ENCODE measurements around the gene CAT. TPM values are rescaled to one million over a fixed set of nuclear protein-coding genes. Genes with fewer than 3 reads are reported as not detected.

CAT gene
- total and polyA plus RNA-seq, 4 donors = 91.8 to 319 (median 106) TPM

DNA sequence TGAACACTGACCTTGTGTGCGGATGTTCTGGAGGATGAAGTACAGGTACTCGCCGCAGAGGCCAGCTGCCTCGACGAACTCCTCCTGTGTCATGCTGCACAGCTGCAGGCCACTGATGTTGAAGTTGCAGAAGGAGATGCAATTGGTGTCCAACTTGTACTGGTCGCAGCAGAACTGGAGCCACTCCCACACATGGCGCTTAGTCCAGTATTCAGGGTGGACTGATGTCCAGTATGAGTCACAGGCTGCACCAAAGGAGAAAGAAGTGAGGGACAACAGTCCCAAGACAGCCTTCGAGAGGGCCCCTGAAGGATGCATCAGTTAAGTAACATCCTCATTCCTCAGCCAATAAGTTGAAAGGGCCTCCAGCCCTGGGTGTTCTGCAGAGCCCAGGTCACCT lies 54.7 kb downstream of the CAT start:
- Histone ChIP-seq H3K4me3 (no peak overlapping the region), H3K9me3 (ENCODE audit: control insufficient read depth in 4 of 4, insufficient read depth in 3 of 4, low read length in 3 of 4) (no peaks in the 10 kb centered on the region), H3K36me3 (ENCODE audit: control insufficient read depth in 4 of 4, insufficient read depth in 4 of 4, low read length in 4 of 4) (no peaks in the 10 kb centered on the region), H3K27ac (ENCODE audit: low read depth in 1 of 2, low read length in 1 of 2) (no peak overlapping the region), H3K4me1 (ENCODE audit: control insufficient read depth in 5 of 5, insufficient read depth in 5 of 5, low read length in 5 of 5) (peaks cover 0 to 30% (median 0%) of the 10 kb centered on the region in 5 donors), H3K27me3 (ENCODE audit: control insufficient read depth in 3 of 3, insufficient read depth in 3 of 3, low read length in 2 of 3) (no peaks in the 10 kb centered on the region), H3K9ac (ENCODE audit: insufficient read depth in 1 of 2, low read length in 2 of 2) (no peak overlapping the region)
- TF ChIP-seq, protein P1, sequence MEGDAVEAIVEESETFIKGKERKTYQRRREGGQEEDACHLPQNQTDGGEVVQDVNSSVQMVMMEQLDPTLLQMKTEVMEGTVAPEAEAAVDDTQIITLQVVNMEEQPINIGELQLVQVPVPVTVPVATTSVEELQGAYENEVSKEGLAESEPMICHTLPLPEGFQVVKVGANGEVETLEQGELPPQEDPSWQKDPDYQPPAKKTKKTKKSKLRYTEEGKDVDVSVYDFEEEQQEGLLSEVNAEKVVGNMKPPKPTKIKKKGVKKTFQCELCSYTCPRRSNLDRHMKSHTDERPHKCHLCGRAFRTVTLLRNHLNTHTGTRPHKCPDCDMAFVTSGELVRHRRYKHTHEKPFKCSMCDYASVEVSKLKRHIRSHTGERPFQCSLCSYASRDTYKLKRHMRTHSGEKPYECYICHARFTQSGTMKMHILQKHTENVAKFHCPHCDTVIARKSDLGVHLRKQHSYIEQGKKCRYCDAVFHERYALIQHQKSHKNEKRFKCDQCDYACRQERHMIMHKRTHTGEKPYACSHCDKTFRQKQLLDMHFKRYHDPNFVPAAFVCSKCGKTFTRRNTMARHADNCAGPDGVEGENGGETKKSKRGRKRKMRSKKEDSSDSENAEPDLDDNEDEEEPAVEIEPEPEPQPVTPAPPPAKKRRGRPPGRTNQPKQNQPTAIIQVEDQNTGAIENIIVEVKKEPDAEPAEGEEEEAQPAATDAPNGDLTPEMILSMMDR (IDR thresholded peaks at IDR 0.05; ENCODE audit: control extremely low read depth, extremely low read depth) = no peak
- 80 to 81% methylated on average over 8 of the region's 8 CpGs for WGBS, 2 donors
- DNase-seq (no peak), ATAC-seq (ENCODE audit: insufficient read depth, low FRiP score) (no peak)

DNA sequence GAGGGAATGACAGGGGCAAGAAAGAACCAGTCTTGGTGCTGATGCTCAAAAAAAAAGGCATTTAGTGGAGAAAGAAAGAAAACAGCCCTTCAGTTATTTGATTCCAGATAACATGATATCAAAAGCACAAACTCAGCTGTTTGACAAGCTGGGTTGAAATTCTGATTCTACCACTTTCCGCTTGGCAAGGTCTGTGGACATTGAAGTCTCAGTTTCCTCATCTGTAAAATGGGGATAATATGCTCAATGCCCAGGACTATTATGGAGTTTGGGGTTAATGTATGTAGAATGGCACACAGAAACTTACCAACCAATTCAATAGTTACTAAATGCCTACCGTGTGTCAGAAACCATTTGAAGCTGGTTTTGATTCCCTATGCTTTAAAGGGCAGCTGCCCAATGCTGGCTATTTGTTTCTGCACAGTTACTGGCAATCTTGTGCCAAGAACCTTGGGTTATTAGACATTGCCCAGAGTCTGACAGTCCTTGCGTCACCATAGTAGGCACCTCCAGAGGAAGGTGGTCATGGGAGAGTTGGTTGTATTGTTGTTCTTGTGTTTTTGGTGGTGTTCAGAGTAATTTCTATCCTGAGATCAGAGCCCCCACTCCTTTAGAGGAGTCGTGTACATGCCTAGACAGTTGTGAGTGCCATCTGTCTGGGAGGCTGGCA lies 55.3 kb downstream of the CAT start:
- no peaks in the 10 kb centered on the region for H3K36me3 ChIP-seq (ENCODE audit: control insufficient read depth in 4 of 4, insufficient read depth in 4 of 4, low read length in 4 of 4)
- H3K27me3 ChIP-seq (ENCODE audit: control insufficient read depth in 3 of 3, insufficient read depth in 3 of 3, low read length in 2 of 3) = no peaks in the 10 kb centered on the region
- TF ChIP-seq, protein P1 (IDR thresholded peaks at IDR 0.05; ENCODE audit: control extremely low read depth, extremely low read depth) = no peak
- ATAC-seq (ENCODE audit: insufficient read depth, low FRiP score) (no peak), DNase-seq (no peak)
- H3K4me3 ChIP-seq = no peak overlapping the region
- no peak overlapping the region for H3K27ac ChIP-seq (ENCODE audit: low read depth in 1 of 2, low read length in 1 of 2)
- WGBS, 2 donors = 76 to 83% methylated on average over 4 of the region's 4 CpGs
- H3K4me1 ChIP-seq (ENCODE audit: control insufficient read depth in 5 of 5, insufficient read depth in 5 of 5, low read length in 5 of 5) = peaks cover 0 to 31% (median 1%) of the 10 kb centered on the region in 5 donors
- no peaks in the 10 kb centered on the region for H3K9me3 ChIP-seq (ENCODE audit: control insufficient read depth in 4 of 4, insufficient read depth in 3 of 4, low read length in 3 of 4)
- H3K9ac ChIP-seq (ENCODE audit: insufficient read depth in 1 of 2, low read length in 2 of 2) = no peak overlapping the region

DNA sequence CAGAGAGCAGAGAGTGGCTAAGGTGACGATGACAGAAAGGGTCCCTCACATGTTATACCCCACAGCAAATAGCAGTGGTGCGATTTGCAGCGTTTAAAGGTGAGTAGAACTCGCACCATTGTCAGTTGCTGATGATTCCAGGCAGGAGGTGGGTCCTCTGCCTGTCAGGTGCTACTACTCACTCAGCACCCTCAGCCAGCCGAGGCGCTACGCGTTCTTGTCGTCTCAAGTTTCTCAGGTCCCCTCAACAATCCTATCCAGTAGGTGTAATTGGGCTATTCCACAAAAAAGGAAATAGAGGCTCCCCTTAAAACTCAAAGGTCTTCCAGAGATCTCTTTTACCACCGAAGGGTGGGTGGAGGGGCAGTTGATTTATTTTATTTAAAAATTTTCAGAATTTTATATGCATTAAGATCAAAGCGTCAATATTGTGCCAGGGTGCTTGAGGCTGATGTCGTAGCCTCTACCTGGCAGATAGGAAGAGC lies 56.5 kb downstream of the CAT start:
- no peak overlapping the region for H3K4me3 ChIP-seq
- peak overlapping the region in 1 of 2 donors; percentile 66 for H3K27ac ChIP-seq (ENCODE audit: low read depth in 1 of 2, low read length in 1 of 2)
- ATAC-seq (ENCODE audit: insufficient read depth, low FRiP score) = no peak
- TF ChIP-seq, protein P1 (IDR thresholded peaks at IDR 0.05; ENCODE audit: control extremely low read depth, extremely low read depth) = no peak
- no peaks in the 10 kb centered on the region for H3K9me3 ChIP-seq (ENCODE audit: control insufficient read depth in 4 of 4, insufficient read depth in 3 of 4, low read length in 3 of 4)
- peak overlapping the region in 1 of 2 donors; percentile 33 for H3K9ac ChIP-seq (ENCODE audit: insufficient read depth in 1 of 2, low read length in 2 of 2)
- no peaks in the 10 kb centered on the region for H3K36me3 ChIP-seq (ENCODE audit: control insufficient read depth in 4 of 4, insufficient read depth in 4 of 4, low read length in 4 of 4)
- peak in 1 of 3 donors; percentile 50 for DNase-seq
- H3K4me1 ChIP-seq (ENCODE audit: control insufficient read depth in 5 of 5, insufficient read depth in 5 of 5, low read length in 5 of 5) = peaks cover 0 to 31% (median 1%) of the 10 kb centered on the region in 5 donors
- no peaks in the 10 kb centered on the region for H3K27me3 ChIP-seq (ENCODE audit: control insufficient read depth in 3 of 3, insufficient read depth in 3 of 3, low read length in 2 of 3)
- 75 to 89% methylated on average over 12 of the region's 12 CpGs for WGBS, 2 donors

Data from lung (tissue), 12 donors.